ENCODE data around the gene HOXB6.

The HOXB6 gene

GRCh38 chr17:48565925-48566710 lies 38.7 kb downstream of the HOXB6 start:
- no peak for DNase-seq (ENCODE audit: low read depth in 2 of 2)

GRCh38 chr17:48565022-48565554 lies 39.7 kb downstream of the HOXB6 start:
- no peak for DNase-seq (ENCODE audit: low read depth in 2 of 2)

GRCh38 chr17:48564188-48565021 lies 40.4 kb downstream of the HOXB6 start:
- no peak for DNase-seq (ENCODE audit: low read depth in 2 of 2)

GRCh38 chr17:48563867-48564187 lies 41.0 kb downstream of the HOXB6 start:
- no peak for DNase-seq (ENCODE audit: low read depth in 2 of 2)

GRCh38 chr17:48563385-48563838 lies 41.4 kb downstream of the HOXB6 start:
- DNase-seq (ENCODE audit: low read depth in 2 of 2): no peak

GRCh38 chr17:48562934-48563333 lies 41.9 kb downstream of the HOXB6 start:
- DNase-seq (ENCODE audit: low read depth in 2 of 2): no peak

- no peak for DNase-seq (ENCODE audit: low read depth in 2 of 2)
These were observed 42.6 kb downstream of the HOXB6 start for GRCh38 chr17:48561884-48562810.

- no peak for DNase-seq (ENCODE audit: low read depth in 2 of 2)
These were observed 44.7 kb downstream of the HOXB6 start for GRCh38 chr17:48559840-48560817.

- DNase-seq (ENCODE audit: low read depth in 2 of 2): no peak
These were observed 45.5 kb downstream of the HOXB6 start for GRCh38 chr17:48559122-48559839.

- no peak for DNase-seq (ENCODE audit: low read depth in 2 of 2)
These were observed 46.0 kb downstream of the HOXB6 start for GRCh38 chr17:48558831-48559121.

- no peak for DNase-seq (ENCODE audit: low read depth in 2 of 2)
These were observed 46.5 kb downstream of the HOXB6 start for GRCh38 chr17:48558057-48558830.

GRCh38 chr17:48556576-48557401 lies 48.0 kb downstream of the HOXB6 start:
- no peak for DNase-seq (ENCODE audit: low read depth in 2 of 2)

- DNase-seq (ENCODE audit: low read depth in 2 of 2): no peak
These were observed 48.6 kb downstream of the HOXB6 start for GRCh38 chr17:48556229-48556575.

GRCh38 chr17:48555258-48556228 lies 49.2 kb downstream of the HOXB6 start:
- DNase-seq (ENCODE audit: low read depth in 2 of 2): no peak

GRCh38 chr17:48554412-48555257 lies 50.2 kb downstream of the HOXB6 start:
- DNase-seq (ENCODE audit: low read depth in 2 of 2): no peak

- no peak for DNase-seq (ENCODE audit: low read depth in 2 of 2)
These were observed 51.0 kb downstream of the HOXB6 start for GRCh38 chr17:48553826-48554225.

Data from stimulated activated CD8-positive, alpha-beta memory T cell treated with anti-CD3 and anti-CD28 coated beads, Interleukin-7, amount 100 ng/mL, for 1 hour (primary cell).